Upper lobe of left lung (tissue), 4 donors: ENCODE results near the gene PALM3.

Experiments used
- EP300 ChIP-seq, 4 donors: sonication (generic); formaldehyde crosslinking; IDR thresholded peaks; one replicate each; pipeline ENCODE4 v1.5.1; 2017; ENCODE audit warnings: antibody characterized with exemption in 4 of 4, control low read depth in 2 of 4
- POLR2A ChIP-seq, 4 donors: fragments of 450-650 bp; IDR thresholded peaks; one replicate each; pipeline ENCODE4 v1.5.1; 2016 to 2017; ENCODE audit warnings: antibody characterized with exemption in 4 of 4, mild to moderate bottlenecking in 2 of 4
- POLR2AphosphoS5 ChIP-seq, 2 donors: sonication (generic); formaldehyde crosslinking; IDR thresholded peaks; one replicate each; pipeline ENCODE4 v1.5.1; 2017; ENCODE audit warnings: antibody characterized with exemption in 2 of 2
- TF ChIP-seq, protein P1 (sequence below), 6 experiments: fragments of 450-650 bp in 4 of 6; fragments of 200-600 bp in 2 of 6; sonication (generic) in 2 of 6; IDR thresholded peaks; one replicate each; pipeline ENCODE4 v1.5.1; 2016 to 2019; ENCODE audit warnings: antibody characterized with exemption in 6 of 6

DNA sequence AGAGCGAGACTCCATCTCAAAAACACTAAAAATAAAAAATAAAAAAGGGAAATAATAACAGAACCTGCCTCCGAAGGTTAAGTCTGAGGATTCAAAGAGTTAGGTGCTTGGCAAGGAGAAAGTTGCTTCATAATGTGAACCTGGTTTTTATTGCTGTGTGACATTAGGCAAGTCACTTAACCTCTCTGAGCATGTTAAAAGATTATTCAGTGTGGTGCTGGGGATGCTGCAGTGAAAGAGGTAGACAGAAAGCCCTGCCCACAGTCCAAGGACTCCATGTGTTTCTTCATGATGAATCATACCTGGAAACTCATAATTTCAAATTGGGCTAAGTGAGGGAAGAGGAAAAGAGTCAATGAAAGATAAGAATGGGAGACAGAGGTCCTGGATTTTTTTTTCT lies 27.9 kb downstream of the PALM3 start:
- TF ChIP-seq, protein P1, sequence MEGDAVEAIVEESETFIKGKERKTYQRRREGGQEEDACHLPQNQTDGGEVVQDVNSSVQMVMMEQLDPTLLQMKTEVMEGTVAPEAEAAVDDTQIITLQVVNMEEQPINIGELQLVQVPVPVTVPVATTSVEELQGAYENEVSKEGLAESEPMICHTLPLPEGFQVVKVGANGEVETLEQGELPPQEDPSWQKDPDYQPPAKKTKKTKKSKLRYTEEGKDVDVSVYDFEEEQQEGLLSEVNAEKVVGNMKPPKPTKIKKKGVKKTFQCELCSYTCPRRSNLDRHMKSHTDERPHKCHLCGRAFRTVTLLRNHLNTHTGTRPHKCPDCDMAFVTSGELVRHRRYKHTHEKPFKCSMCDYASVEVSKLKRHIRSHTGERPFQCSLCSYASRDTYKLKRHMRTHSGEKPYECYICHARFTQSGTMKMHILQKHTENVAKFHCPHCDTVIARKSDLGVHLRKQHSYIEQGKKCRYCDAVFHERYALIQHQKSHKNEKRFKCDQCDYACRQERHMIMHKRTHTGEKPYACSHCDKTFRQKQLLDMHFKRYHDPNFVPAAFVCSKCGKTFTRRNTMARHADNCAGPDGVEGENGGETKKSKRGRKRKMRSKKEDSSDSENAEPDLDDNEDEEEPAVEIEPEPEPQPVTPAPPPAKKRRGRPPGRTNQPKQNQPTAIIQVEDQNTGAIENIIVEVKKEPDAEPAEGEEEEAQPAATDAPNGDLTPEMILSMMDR (IDR thresholded peaks at IDR 0.05), result no peak
- TF ChIP-seq EP300 (IDR thresholded peaks at IDR 0.05) (no peak), POLR2A (IDR thresholded peaks at IDR 0.05) (no peak), POLR2AphosphoS5 (IDR thresholded peaks at IDR 0.05) (no peak)
